GM18526 (cell line): ENCODE measurements around the gene COL16A1.

Source experiments
- POLR2A ChIP-seq: IDR thresholded peaks from 3 replicates; pipeline ENCODE4 v1.6.1; 2011; ENCODE audit not compliant: insufficient read length; ENCODE audit errors: extremely low read depth

Gene COL16A1

GRCh38 chr1:31658721-31659120 lies 45.1 kb downstream of the COL16A1 start:
- no peak for TF ChIP-seq POLR2A

GRCh38 chr1:31657972-31658510 lies 45.8 kb downstream of the COL16A1 start:
- TF ChIP-seq POLR2A, result no peak

- no peak for TF ChIP-seq POLR2A
Measured at GRCh38 chr1:31657020-31657804, 46.6 kb downstream of the COL16A1 start.

GRCh38 chr1:31655756-31656155 lies 48.1 kb downstream of the COL16A1 start:
- no peak for TF ChIP-seq POLR2A

- no peak for TF ChIP-seq POLR2A
Measured at GRCh38 chr1:31655104-31655503, 48.7 kb downstream of the COL16A1 start.

- TF ChIP-seq POLR2A, result no peak
Measured at GRCh38 chr1:31654474-31654776, 49.4 kb downstream of the COL16A1 start.

- no peak for TF ChIP-seq POLR2A
Measured at GRCh38 chr1:31653717-31654473, 49.9 kb downstream of the COL16A1 start.

- TF ChIP-seq POLR2A, result no peak
Measured at GRCh38 chr1:31652891-31653499, 50.8 kb downstream of the COL16A1 start.

- TF ChIP-seq POLR2A, result no peak
Measured at GRCh38 chr1:31651766-31652165, 52.1 kb downstream of the COL16A1 start.

GRCh38 chr1:31651089-31651420 lies 52.8 kb downstream of the COL16A1 start:
- TF ChIP-seq POLR2A, result no peak

GRCh38 chr1:31650161-31651088 lies 53.4 kb downstream of the COL16A1 start:
- TF ChIP-seq POLR2A, result no peak

- no peak for TF ChIP-seq POLR2A
Measured at GRCh38 chr1:31648641-31649357, 55.0 kb downstream of the COL16A1 start.

- TF ChIP-seq POLR2A, result no peak
Measured at GRCh38 chr1:31648190-31648589, 55.6 kb downstream of the COL16A1 start.

- TF ChIP-seq POLR2A, result no peak
Measured at GRCh38 chr1:31647106-31647505, 56.7 kb downstream of the COL16A1 start.
